Measurements from ENCODE around the gene TSG101.

Gene TSG101

GRCh38 chr11:18548001-18548400 is 21.3 kb upstream of the TSG101 start:
- no peak for DNase-seq (ENCODE audit: low read depth)
- TF ChIP-seq CTCF (conservative IDR thresholded peaks at IDR 0.05; ENCODE audit: low read depth, low read length): no peak
- H3K4me3 ChIP-seq (ENCODE audit: low read depth, low read length): no peak overlapping the region

GRCh38 chr11:18540207-18541009 is 13.7 kb upstream of the TSG101 start:
- H3K4me3 ChIP-seq (ENCODE audit: low read depth, low read length): no peak overlapping the region
- TF ChIP-seq CTCF (conservative IDR thresholded peaks at IDR 0.05; ENCODE audit: low read depth, low read length): peak; percentile 59
- peak; percentile 58 for DNase-seq (ENCODE audit: low read depth)

GRCh38 chr11:18536209-18536608 is 9.5 kb upstream of the TSG101 start:
- no peak overlapping the region for H3K4me3 ChIP-seq (ENCODE audit: low read depth, low read length)
- no peak for DNase-seq (ENCODE audit: low read depth)
- no peak for TF ChIP-seq CTCF (conservative IDR thresholded peaks at IDR 0.05; ENCODE audit: low read depth, low read length)

GRCh38 chr11:18534245-18534644 is 7.5 kb upstream of the TSG101 start:
- no peak for TF ChIP-seq CTCF (conservative IDR thresholded peaks at IDR 0.05; ENCODE audit: low read depth, low read length)
- no peak overlapping the region for H3K4me3 ChIP-seq (ENCODE audit: low read depth, low read length)
- DNase-seq (ENCODE audit: low read depth): no peak

- TF ChIP-seq CTCF (conservative IDR thresholded peaks at IDR 0.05; ENCODE audit: low read depth, low read length): no peak
- no peak for DNase-seq (ENCODE audit: low read depth)
- H3K4me3 ChIP-seq (ENCODE audit: low read depth, low read length): no peak overlapping the region
Measured at GRCh38 chr11:18533365-18533764, 6.6 kb upstream of the TSG101 start.

GRCh38 chr11:18527512-18527911 is 770 bp upstream of the TSG101 start:
- peak overlapping the region; percentile 96 for H3K4me3 ChIP-seq (ENCODE audit: low read depth, low read length)
- TF ChIP-seq CTCF (conservative IDR thresholded peaks at IDR 0.05; ENCODE audit: low read depth, low read length): no peak
- peak; percentile 19 for DNase-seq (ENCODE audit: low read depth)

GRCh38 chr11:18526130-18526520 is 617 bp downstream of the TSG101 start:
- peak overlapping the region; percentile 96 for H3K4me3 ChIP-seq (ENCODE audit: low read depth, low read length)
- peak; percentile 33 for DNase-seq (ENCODE audit: low read depth)
- no peak for TF ChIP-seq CTCF (conservative IDR thresholded peaks at IDR 0.05; ENCODE audit: low read depth, low read length)
